B cell (primary cell): Measurements from ENCODE around the gene CEP41.

Experiments used
- EZH2 ChIP-seq: IDR thresholded peaks from 2 replicates; pipeline ENCODE4 v1.6.1; 2012; ENCODE audit warnings: borderline replicate concordance, low read depth, mild to moderate bottlenecking, moderate library complexity, low read length; ENCODE audit not compliant: insufficient read depth, poor library complexity, severe bottlenecking
- TF ChIP-seq, protein P1 (sequence below): fragments of 200-600 bp; IDR thresholded peaks from one replicate; pipeline ENCODE4 v1.8.0; 2022; ENCODE audit warnings: antibody characterized with exemption, mild to moderate bottlenecking

GRCh38 chr7:130418306-130418705 lies 22.5 kb downstream of the CEP41 start:
- TF ChIP-seq, protein P1, sequence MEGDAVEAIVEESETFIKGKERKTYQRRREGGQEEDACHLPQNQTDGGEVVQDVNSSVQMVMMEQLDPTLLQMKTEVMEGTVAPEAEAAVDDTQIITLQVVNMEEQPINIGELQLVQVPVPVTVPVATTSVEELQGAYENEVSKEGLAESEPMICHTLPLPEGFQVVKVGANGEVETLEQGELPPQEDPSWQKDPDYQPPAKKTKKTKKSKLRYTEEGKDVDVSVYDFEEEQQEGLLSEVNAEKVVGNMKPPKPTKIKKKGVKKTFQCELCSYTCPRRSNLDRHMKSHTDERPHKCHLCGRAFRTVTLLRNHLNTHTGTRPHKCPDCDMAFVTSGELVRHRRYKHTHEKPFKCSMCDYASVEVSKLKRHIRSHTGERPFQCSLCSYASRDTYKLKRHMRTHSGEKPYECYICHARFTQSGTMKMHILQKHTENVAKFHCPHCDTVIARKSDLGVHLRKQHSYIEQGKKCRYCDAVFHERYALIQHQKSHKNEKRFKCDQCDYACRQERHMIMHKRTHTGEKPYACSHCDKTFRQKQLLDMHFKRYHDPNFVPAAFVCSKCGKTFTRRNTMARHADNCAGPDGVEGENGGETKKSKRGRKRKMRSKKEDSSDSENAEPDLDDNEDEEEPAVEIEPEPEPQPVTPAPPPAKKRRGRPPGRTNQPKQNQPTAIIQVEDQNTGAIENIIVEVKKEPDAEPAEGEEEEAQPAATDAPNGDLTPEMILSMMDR, result no peak
- no peak for TF ChIP-seq EZH2
